Muscle layer of duodenum (tissue), 2 donors: Measurements from ENCODE around the gene DRP2.

Experiments
- H3K27ac ChIP-seq: one replicate; pipeline ENCODE4 v1.7.0; 2013; ENCODE audit warnings: mild to moderate bottlenecking, low read length
- H3K27me3 ChIP-seq: one replicate; pipeline ENCODE4 v1.7.0; 2013; ENCODE audit warnings: low read depth, mild to moderate bottlenecking, control low read depth, low read length
- H3K36me3 ChIP-seq, 2 donors: one replicate each; pipeline ENCODE4 v1.7.0; 2013; ENCODE audit warnings: low read length in 2 of 2, control low read depth in 1 of 2, mild to moderate bottlenecking in 1 of 2; ENCODE audit not compliant: insufficient read depth in 2 of 2, control insufficient read depth in 1 of 2
- H3K4me1 ChIP-seq, 2 donors: one replicate each; pipeline ENCODE4 v1.7.0; 2013; ENCODE audit warnings: low read length in 2 of 2, mild to moderate bottlenecking in 2 of 2, control low read depth in 1 of 2, moderate library complexity in 1 of 2; ENCODE audit not compliant: insufficient read depth in 2 of 2, control insufficient read depth in 1 of 2
- H3K4me3 ChIP-seq, 2 donors: one replicate each; pipeline ENCODE4 v1.7.0; 2013; ENCODE audit warnings: low read length in 2 of 2, low read depth in 1 of 2, mild to moderate bottlenecking in 1 of 2
- H3K9me3 ChIP-seq, 2 donors: one replicate each; pipeline ENCODE4 v1.7.0; 2013; ENCODE audit warnings: low read length in 2 of 2, control low read depth in 1 of 2, mild to moderate bottlenecking in 1 of 2; ENCODE audit not compliant: control insufficient read depth in 1 of 2
- donor health status: healthy.

Gene DRP2

GRCh38 chrX:101208152-101208905 lies 11.3 kb upstream of the DRP2 start:
- peaks cover 0 to 8% of the 10 kb centered on the region in 2 donors for H3K4me1 ChIP-seq
- H3K4me3 ChIP-seq = no peak overlapping the region
- H3K27ac ChIP-seq = no peak overlapping the region
- H3K9me3 ChIP-seq = no peaks in the 10 kb centered on the region
- no peaks in the 10 kb centered on the region for H3K27me3 ChIP-seq
- no peaks in the 10 kb centered on the region for H3K36me3 ChIP-seq

GRCh38 chrX:101210630-101211029 lies 9.0 kb upstream of the DRP2 start:
- Histone ChIP-seq H3K27ac (no peak overlapping the region), H3K4me1 (peaks cover 0 to 8% of the 10 kb centered on the region in 2 donors), H3K36me3 (no peaks in the 10 kb centered on the region), H3K27me3 (no peaks in the 10 kb centered on the region), H3K9me3 (no peaks in the 10 kb centered on the region), H3K4me3 (no peak overlapping the region)

- no peaks in the 10 kb centered on the region for H3K9me3 ChIP-seq
- no peaks in the 10 kb centered on the region for H3K36me3 ChIP-seq
- no peak overlapping the region for H3K4me3 ChIP-seq
- H3K27me3 ChIP-seq = no peaks in the 10 kb centered on the region
- H3K4me1 ChIP-seq = no peaks in the 10 kb centered on the region
- H3K27ac ChIP-seq = no peak overlapping the region
These were observed 1.9 kb upstream of the DRP2 start for GRCh38 chrX:101217689-101218088.

- Histone ChIP-seq H3K4me3 (peak overlapping the region in 1 of 2 donors; percentile 24), H3K27me3 (no peaks in the 10 kb centered on the region), H3K4me1 (no peaks in the 10 kb centered on the region), H3K9me3 (no peaks in the 10 kb centered on the region), H3K27ac (no peak overlapping the region), H3K36me3 (no peaks in the 10 kb centered on the region)
These were observed 319 bp downstream of the DRP2 start for GRCh38 chrX:101219864-101220346.

GRCh38 chrX:101220662-101221260 lies 1.2 kb downstream of the DRP2 start:
- no peak overlapping the region for H3K27ac ChIP-seq
- H3K4me1 ChIP-seq = no peaks in the 10 kb centered on the region
- peak overlapping the region in 1 of 2 donors; percentile 24 for H3K4me3 ChIP-seq
- H3K9me3 ChIP-seq = no peaks in the 10 kb centered on the region
- no peaks in the 10 kb centered on the region for H3K36me3 ChIP-seq
- H3K27me3 ChIP-seq = no peaks in the 10 kb centered on the region

- Histone ChIP-seq H3K4me3 (no peak overlapping the region), H3K27me3 (no peaks in the 10 kb centered on the region), H3K9me3 (no peaks in the 10 kb centered on the region), H3K4me1 (no peaks in the 10 kb centered on the region), H3K27ac (no peak overlapping the region), H3K36me3 (no peaks in the 10 kb centered on the region)
These were observed 3.6 kb downstream of the DRP2 start for GRCh38 chrX:101223226-101223625.

- H3K27ac ChIP-seq = no peak overlapping the region
- H3K4me3 ChIP-seq = no peak overlapping the region
- H3K9me3 ChIP-seq = no peaks in the 10 kb centered on the region
- H3K4me1 ChIP-seq = no peaks in the 10 kb centered on the region
- no peaks in the 10 kb centered on the region for H3K27me3 ChIP-seq
- no peaks in the 10 kb centered on the region for H3K36me3 ChIP-seq
These were observed 9.6 kb downstream of the DRP2 start for GRCh38 chrX:101229170-101229569.

- Histone ChIP-seq H3K27me3 (no peaks in the 10 kb centered on the region), H3K4me1 (no peaks in the 10 kb centered on the region), H3K27ac (no peak overlapping the region), H3K9me3 (no peaks in the 10 kb centered on the region), H3K4me3 (no peak overlapping the region), H3K36me3 (no peaks in the 10 kb centered on the region)
These were observed 11.1 kb downstream of the DRP2 start for GRCh38 chrX:101230636-101231035.

- H3K4me3 ChIP-seq = no peak overlapping the region
These were observed 11.5 kb downstream of the DRP2 start for GRCh38 chrX:101231080-101231479.

GRCh38 chrX:101232316-101232715 lies 12.7 kb downstream of the DRP2 start:
- Histone ChIP-seq H3K27ac (no peak overlapping the region), H3K4me3 (no peak overlapping the region), H3K36me3 (no peaks in the 10 kb centered on the region), H3K9me3 (no peaks in the 10 kb centered on the region), H3K27me3 (no peaks in the 10 kb centered on the region), H3K4me1 (no peaks in the 10 kb centered on the region)

More at GRCh38 chrX:101231080-101231479, 11.5 kb downstream of the DRP2 start:
- no peaks in the 10 kb centered on the region for H3K9me3 ChIP-seq
- H3K27ac ChIP-seq = no peak overlapping the region
- no peaks in the 10 kb centered on the region for H3K27me3 ChIP-seq
- no peaks in the 10 kb centered on the region for H3K36me3 ChIP-seq
- no peaks in the 10 kb centered on the region for H3K4me1 ChIP-seq

- H3K27me3 ChIP-seq = no peaks in the 10 kb centered on the region
These were observed 17.5 kb downstream of the DRP2 start for GRCh38 chrX:101237041-101237440.

More at GRCh38 chrX:101237041-101237440, 17.5 kb downstream of the DRP2 start:
- no peaks in the 10 kb centered on the region for H3K36me3 ChIP-seq
- H3K4me3 ChIP-seq = no peak overlapping the region
- no peak overlapping the region for H3K27ac ChIP-seq
- no peaks in the 10 kb centered on the region for H3K4me1 ChIP-seq
- no peaks in the 10 kb centered on the region for H3K9me3 ChIP-seq
